D721Med (cell line): Measurements from ENCODE around the gene GMDS.

Experiments
- DNase-seq: peaks from one replicate; pipeline ENCODE4 v3.0.0; 2011; ENCODE audit warnings: low spot score; ENCODE audit not compliant: insufficient read length
- FAIRE-seq: peaks from 2 replicates; lab custom pipeline; 2011; peaks lifted over from hg19 to GRCh38; lab: Jason Lieb, UNC
- CTCF ChIP-seq: IDR thresholded peaks from 2 replicates; pipeline ENCODE4 v1.5.1; 2012; ENCODE audit warnings: mild to moderate bottlenecking, control low read depth; ENCODE audit not compliant: insufficient read depth; ENCODE audit errors: missing control alignments

GMDS gene

GRCh38 chr6:1995636-1996035, 249.8 kb downstream of the GMDS start:
- TF ChIP-seq CTCF: no peak
- no peak for FAIRE-seq
- no peak for DNase-seq

GRCh38 chr6:1993042-1993441, 252.4 kb downstream of the GMDS start:
- FAIRE-seq: no peak
- no peak for TF ChIP-seq CTCF
- DNase-seq: no peak

- no peak for FAIRE-seq
- no peak for TF ChIP-seq CTCF
- DNase-seq: no peak
Measured at GRCh38 chr6:1991332-1991878, 254.0 kb downstream of the GMDS start.

GRCh38 chr6:1988843-1989242, 256.6 kb downstream of the GMDS start:
- FAIRE-seq (no peak), DNase-seq (no peak)
- TF ChIP-seq CTCF: no peak

GRCh38 chr6:1987640-1988039, 257.8 kb downstream of the GMDS start:
- FAIRE-seq: no peak
- no peak for DNase-seq
- no peak for TF ChIP-seq CTCF

GRCh38 chr6:1986454-1987243, 258.8 kb downstream of the GMDS start:
- TF ChIP-seq CTCF: no peak
- FAIRE-seq (no peak), DNase-seq (no peak)
